Suprapubic skin (tissue), 4 donors: Measurements from ENCODE around the gene ERO1A.

Experiments used
- EP300 ChIP-seq: sonication (generic); formaldehyde crosslinking; IDR thresholded peaks from one replicate; pipeline ENCODE4 v1.6.1; 2017; ENCODE audit warnings: antibody characterized with exemption
- POLR2A ChIP-seq, 2 donors: fragments of 450-650 bp; IDR thresholded peaks; one replicate each; pipeline ENCODE4 v1.6.1; 2017; ENCODE audit warnings: antibody characterized with exemption in 2 of 2, mild to moderate bottlenecking in 2 of 2, moderate library complexity in 2 of 2
- POLR2AphosphoS5 ChIP-seq, 3 donors: sonication (generic); formaldehyde crosslinking; IDR thresholded peaks; one replicate each; pipeline ENCODE4 v1.6.1; 2017; ENCODE audit warnings: antibody characterized with exemption in 3 of 3
- TF ChIP-seq, protein P1 (sequence below), 2 donors: fragments of 200-600 bp in 1 of 2; fragments of 450-650 bp in 1 of 2; sonication (generic) in 1 of 2; IDR thresholded peaks; one replicate each; pipeline ENCODE4 v1.5.1; 2016 to 2019; ENCODE audit warnings: antibody characterized with exemption in 2 of 2, mild to moderate bottlenecking in 1 of 2, moderate library complexity in 1 of 2

DNA sequence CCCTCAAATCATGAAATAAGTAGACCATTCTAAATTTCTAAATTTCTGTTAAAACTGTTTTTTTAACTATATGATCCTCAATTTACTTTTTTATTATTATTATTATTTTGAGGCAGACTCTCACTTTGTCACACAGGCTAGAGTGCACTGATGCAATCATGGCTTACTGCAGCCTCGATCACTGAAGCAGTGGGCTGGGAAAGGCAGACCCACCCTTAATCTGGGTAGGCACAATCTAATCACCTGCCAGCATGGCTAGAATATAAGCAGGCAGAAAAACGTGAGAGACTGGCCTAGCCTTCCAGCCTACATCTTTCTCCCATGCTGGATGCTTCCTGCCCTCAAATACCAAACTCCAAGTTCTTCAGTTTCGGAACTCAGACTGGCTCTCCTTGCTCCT lies 2.3 kb downstream of the ERO1A start:
- TF ChIP-seq, protein P1, sequence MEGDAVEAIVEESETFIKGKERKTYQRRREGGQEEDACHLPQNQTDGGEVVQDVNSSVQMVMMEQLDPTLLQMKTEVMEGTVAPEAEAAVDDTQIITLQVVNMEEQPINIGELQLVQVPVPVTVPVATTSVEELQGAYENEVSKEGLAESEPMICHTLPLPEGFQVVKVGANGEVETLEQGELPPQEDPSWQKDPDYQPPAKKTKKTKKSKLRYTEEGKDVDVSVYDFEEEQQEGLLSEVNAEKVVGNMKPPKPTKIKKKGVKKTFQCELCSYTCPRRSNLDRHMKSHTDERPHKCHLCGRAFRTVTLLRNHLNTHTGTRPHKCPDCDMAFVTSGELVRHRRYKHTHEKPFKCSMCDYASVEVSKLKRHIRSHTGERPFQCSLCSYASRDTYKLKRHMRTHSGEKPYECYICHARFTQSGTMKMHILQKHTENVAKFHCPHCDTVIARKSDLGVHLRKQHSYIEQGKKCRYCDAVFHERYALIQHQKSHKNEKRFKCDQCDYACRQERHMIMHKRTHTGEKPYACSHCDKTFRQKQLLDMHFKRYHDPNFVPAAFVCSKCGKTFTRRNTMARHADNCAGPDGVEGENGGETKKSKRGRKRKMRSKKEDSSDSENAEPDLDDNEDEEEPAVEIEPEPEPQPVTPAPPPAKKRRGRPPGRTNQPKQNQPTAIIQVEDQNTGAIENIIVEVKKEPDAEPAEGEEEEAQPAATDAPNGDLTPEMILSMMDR (IDR thresholded peaks at IDR 0.05) = no peak
- TF ChIP-seq POLR2A (IDR thresholded peaks at IDR 0.05) (no peak), POLR2AphosphoS5 (IDR thresholded peaks at IDR 0.05) (no peak), EP300 (no peak)
